ENCODE results near the gene C12orf54. TPM values are rescaled to one million over a fixed set of nuclear protein-coding genes. Genes with fewer than 3 reads are reported as not detected.

C12orf54 gene
- total and polyA plus RNA-seq, 2 of the 13 experiments (the other 11 are each of a cell fraction or from before 2014, with no cell fraction given) = not detected

- no peak for TF ChIP-seq MAFG (CRISPR knock-in tag; IDR thresholded peaks at IDR 0.05)
- no peak for TF ChIP-seq TOPORS (CRISPR knock-in tag; IDR thresholded peaks at IDR 0.05)
- TF ChIP-seq, protein P1, sequence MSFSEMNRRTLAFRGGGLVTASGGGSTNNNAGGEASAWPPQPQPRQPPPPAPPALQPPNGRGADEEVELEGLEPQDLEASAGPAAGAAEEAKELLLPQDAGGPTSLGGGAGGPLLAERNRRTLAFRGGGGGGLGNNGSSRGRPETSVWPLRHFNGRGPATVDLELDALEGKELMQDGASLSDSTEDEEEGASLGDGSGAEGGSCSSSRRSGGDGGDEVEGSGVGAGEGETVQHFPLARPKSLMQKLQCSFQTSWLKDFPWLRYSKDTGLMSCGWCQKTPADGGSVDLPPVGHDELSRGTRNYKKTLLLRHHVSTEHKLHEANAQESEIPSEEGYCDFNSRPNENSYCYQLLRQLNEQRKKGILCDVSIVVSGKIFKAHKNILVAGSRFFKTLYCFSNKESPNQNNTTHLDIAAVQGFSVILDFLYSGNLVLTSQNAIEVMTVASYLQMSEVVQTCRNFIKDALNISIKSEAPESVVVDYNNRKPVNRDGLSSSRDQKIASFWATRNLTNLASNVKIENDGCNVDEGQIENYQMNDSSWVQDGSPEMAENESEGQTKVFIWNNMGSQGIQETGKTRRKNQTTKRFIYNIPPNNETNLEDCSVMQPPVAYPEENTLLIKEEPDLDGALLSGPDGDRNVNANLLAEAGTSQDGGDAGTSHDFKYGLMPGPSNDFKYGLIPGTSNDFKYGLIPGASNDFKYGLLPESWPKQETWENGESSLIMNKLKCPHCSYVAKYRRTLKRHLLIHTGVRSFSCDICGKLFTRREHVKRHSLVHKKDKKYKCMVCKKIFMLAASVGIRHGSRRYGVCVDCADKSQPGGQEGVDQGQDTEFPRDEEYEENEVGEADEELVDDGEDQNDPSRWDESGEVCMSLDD (CRISPR knock-in tag; IDR thresholded peaks at IDR 0.05; ENCODE audit: borderline replicate concordance) = no peak
- TF ChIP-seq TEF (CRISPR knock-in tag; IDR thresholded peaks at IDR 0.05) = no peak
Observed at GRCh38 chr12:48445538-48445937, 36.8 kb upstream of the C12orf54 start (continued).

DNA sequence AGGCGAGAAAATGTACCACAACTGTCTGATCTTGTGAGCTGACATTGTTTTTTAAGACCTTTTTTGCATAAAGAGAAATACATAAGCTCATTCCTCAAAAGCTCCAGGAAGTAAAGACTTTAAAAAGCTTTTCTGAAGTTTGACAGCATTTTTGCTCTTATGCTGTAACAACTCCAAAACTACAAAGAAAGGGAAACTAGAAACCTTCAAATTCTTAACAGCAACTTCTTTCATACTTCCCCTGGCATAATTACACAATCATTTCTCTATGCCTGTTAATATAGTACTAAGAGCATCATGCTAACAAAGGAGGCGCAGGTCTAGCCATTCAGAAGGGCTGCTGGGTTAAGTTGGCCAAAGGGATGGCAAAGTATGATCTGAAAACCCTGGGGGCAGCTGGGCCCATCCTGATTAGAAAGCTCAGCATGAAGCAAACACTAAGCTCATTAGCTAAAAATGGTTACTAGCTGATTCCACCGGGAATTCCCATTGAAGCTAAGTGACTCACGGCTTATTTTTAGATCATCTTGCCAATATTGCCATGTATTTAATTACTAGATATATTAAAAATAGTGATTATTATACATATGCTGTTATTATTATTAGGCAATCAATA lies 36.0 kb upstream of the C12orf54 start:
- Histone ChIP-seq H3K36me3 (replicated peaks in 1 of 2; ENCODE audit: control insufficient read depth in 1 of 2, insufficient read depth in 2 of 2, low read length in 2 of 2) (no peaks in the 10 kb centered on the region), H4K20me1 (ENCODE audit: insufficient read depth, low read length) (no peaks in the 10 kb centered on the region), H3K9ac (ENCODE audit: insufficient read depth, low read depth, low read length) (no peak overlapping the region), H3K27ac (ENCODE audit: extremely low read length, insufficient read depth, low read length) (no peak overlapping the region), H3K9me3 (ENCODE audit: low read length) (no peaks in the 10 kb centered on the region), H3K4me2 (ENCODE audit: low read depth, low read length) (no peak overlapping the region), H3K79me2 (ENCODE audit: insufficient read depth, low read length) (no peaks in the 10 kb centered on the region), H3K27me3 (ENCODE audit: control insufficient read depth in 1 of 2, insufficient read depth in 2 of 2, low read length in 2 of 2) (peaks cover 0 to 7% of the 10 kb centered on the region in 2 experiments; a peak in 1 of 5 replicates), H3K4me3 (replicated peaks in 1 of 3; ENCODE audit: insufficient read depth in 1 of 3, low read depth in 2 of 3, low read length in 3 of 3) (no peak overlapping the region), H3K4me1 (ENCODE audit: insufficient read depth, low read length) (no peaks in the 10 kb centered on the region), H2AFZ (ENCODE audit: low read length) (no peak overlapping the region)
- DNase-seq (ENCODE audit: low spot score) (no peak), ATAC-seq (no peak), FAIRE-seq (no peak)
- intact Hi-C loops (cut with micrococcal nuclease; ENCODE audit: unreplicated experiment) = no loop called here
- in situ Hi-C loops (cut with HindIII; ENCODE audit: extremely low pct_ligation_motif_present, low pct_unique_long_range_greater_than_20kb) = no loop called here
- no TSS peak for BruUV-seq (replicated peaks)
- 0% methylated on average over 4 of the region's 4 CpGs for WGBS (ENCODE audit: low lambda C conversion rate)
- POLR2A ChIA-PET = no interaction called here
- CTCF ChIA-PET (ENCODE audit: low intra/inter-chr PET ratio, low total read pairs) = no interaction called here
- TF ChIP-seq TSC22D2 (CRISPR knock-in tag; IDR thresholded peaks at IDR 0.05; ENCODE audit: borderline replicate concordance) (no peak), HNRNPUL1 (IDR thresholded peaks at IDR 0.05; ENCODE audit: low read depth, low read length) (no peak), RARG (CRISPR knock-in tag; IDR thresholded peaks at IDR 0.05; ENCODE audit: low read depth) (no peak), AHDC1 (CRISPR knock-in tag; IDR thresholded peaks at IDR 0.05; ENCODE audit: borderline replicate concordance) (no peak), ZNF644 (CRISPR knock-in tag; IDR thresholded peaks at IDR 0.05; ENCODE audit: low read depth) (no peak), ZNF83 (CRISPR knock-in tag; IDR thresholded peaks at IDR 0.05; ENCODE audit: borderline replicate concordance) (no peak), ZNF484 (CRISPR knock-in tag; IDR thresholded peaks at IDR 0.05; ENCODE audit: borderline replicate concordance, low read depth) (no peak)
- TF ChIP-seq, protein P2, sequence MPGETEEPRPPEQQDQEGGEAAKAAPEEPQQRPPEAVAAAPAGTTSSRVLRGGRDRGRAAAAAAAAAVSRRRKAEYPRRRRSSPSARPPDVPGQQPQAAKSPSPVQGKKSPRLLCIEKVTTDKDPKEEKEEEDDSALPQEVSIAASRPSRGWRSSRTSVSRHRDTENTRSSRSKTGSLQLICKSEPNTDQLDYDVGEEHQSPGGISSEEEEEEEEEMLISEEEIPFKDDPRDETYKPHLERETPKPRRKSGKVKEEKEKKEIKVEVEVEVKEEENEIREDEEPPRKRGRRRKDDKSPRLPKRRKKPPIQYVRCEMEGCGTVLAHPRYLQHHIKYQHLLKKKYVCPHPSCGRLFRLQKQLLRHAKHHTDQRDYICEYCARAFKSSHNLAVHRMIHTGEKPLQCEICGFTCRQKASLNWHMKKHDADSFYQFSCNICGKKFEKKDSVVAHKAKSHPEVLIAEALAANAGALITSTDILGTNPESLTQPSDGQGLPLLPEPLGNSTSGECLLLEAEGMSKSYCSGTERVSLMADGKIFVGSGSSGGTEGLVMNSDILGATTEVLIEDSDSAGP (CRISPR knock-in tag; IDR thresholded peaks at IDR 0.05; ENCODE audit: borderline replicate concordance) = no peak
